Measurements from ENCODE around the gene TMEM126A. TPM values are rescaled to one million over a fixed set of nuclear protein-coding genes. Genes with fewer than 3 reads are reported as not detected.

TMEM126A gene
- total RNA-seq, 1 experiment from 2014 or later = 50.9 TPM

DNA sequence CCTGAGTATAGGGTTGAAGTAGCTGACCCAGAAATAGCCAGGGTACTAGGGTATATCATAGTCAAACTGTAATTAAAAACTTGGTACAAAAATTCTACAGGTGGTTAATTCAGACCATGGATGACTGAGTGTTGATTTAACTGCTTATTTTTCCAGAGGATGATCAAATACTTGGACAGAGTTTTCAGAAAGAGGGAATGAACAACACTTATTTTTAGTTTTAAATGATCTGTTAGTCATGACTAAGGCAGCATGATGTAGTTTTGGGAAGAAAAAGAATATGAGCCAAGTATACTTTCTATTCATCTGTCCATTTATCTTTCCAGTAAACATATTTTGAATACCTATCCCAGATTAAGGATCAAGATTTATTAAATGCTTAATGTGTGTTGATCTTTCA lies 58.0 kb downstream of the TMEM126A start:
- Histone ChIP-seq H3K36me3 (ENCODE audit: control insufficient read depth, insufficient read depth, low read length) (peaks cover 6% of the 10 kb centered on the region; the same call in 1 of the 2 replicates), H3K9me3 (ENCODE audit: control insufficient read depth, insufficient read depth, low read depth, low read length) (no peaks in the 10 kb centered on the region), H3K27me3 (ENCODE audit: control insufficient read depth, insufficient read depth, low read length) (no peaks in the 10 kb centered on the region), H3K27ac (ENCODE audit: low read length) (no peak overlapping the region), H3K4me3 (ENCODE audit: low read depth in 2 of 2, low read length in 2 of 2) (no peak overlapping the region), H3K4me1 (ENCODE audit: control insufficient read depth, insufficient read depth, low read length) (peaks cover 12% of the 10 kb centered on the region; the same call in 1 of the 2 replicates)
- POLR2A ChIA-PET = interaction anchor here (0.5 kb wide), 1 partner anchor 156 kb away, joined by 8 read pairs; no protein-coding TSS in a partner anchor
- in situ Hi-C loops (cut with HindIII; ENCODE audit: low pct_unique_long_range_greater_than_20kb, low sequenced_read_pairs) = no loop called here
- CTCF ChIA-PET = no interaction called here
- BruUV-seq (replicated peaks) = TSS peak; percentile 5
- intact Hi-C loops (cut with micrococcal nuclease; ENCODE audit: unreplicated experiment) = no loop called here
- no peak for DNase-seq (ENCODE audit: low read depth, low spot score)
- TF ChIP-seq TCF7L2 (IDR thresholded peaks at IDR 0.05; ENCODE audit: low read depth, low read length) (no peak), POLR2AphosphoS5 (IDR thresholded peaks at IDR 0.05; ENCODE audit: low read depth, low read length) (no peak), CTCF (IDR thresholded peaks at IDR 0.05) (no peak), SIN3A (IDR thresholded peaks at IDR 0.05; ENCODE audit: borderline replicate concordance, insufficient read depth, low read depth, low read length) (no peak)
- TF ChIP-seq, protein P1, sequence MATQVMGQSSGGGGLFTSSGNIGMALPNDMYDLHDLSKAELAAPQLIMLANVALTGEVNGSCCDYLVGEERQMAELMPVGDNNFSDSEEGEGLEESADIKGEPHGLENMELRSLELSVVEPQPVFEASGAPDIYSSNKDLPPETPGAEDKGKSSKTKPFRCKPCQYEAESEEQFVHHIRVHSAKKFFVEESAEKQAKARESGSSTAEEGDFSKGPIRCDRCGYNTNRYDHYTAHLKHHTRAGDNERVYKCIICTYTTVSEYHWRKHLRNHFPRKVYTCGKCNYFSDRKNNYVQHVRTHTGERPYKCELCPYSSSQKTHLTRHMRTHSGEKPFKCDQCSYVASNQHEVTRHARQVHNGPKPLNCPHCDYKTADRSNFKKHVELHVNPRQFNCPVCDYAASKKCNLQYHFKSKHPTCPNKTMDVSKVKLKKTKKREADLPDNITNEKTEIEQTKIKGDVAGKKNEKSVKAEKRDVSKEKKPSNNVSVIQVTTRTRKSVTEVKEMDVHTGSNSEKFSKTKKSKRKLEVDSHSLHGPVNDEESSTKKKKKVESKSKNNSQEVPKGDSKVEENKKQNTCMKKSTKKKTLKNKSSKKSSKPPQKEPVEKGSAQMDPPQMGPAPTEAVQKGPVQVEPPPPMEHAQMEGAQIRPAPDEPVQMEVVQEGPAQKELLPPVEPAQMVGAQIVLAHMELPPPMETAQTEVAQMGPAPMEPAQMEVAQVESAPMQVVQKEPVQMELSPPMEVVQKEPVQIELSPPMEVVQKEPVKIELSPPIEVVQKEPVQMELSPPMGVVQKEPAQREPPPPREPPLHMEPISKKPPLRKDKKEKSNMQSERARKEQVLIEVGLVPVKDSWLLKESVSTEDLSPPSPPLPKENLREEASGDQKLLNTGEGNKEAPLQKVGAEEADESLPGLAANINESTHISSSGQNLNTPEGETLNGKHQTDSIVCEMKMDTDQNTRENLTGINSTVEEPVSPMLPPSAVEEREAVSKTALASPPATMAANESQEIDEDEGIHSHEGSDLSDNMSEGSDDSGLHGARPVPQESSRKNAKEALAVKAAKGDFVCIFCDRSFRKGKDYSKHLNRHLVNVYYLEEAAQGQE (IDR thresholded peaks at IDR 0.05; ENCODE audit: insufficient read depth in 1 of 2, low read depth in 2 of 2, low read length in 1 of 2) = no peak
- ATAC-seq = 0 out of 2 replicates have a peak, but pooled peaks have one; percentile 37

Other genes starting within 250 kb of the TMEM126A start
- gene DLG2, start 20.6 kb upstream of the TMEM126A start, total RNA-seq (2021; ENCODE audit: unreplicated experiment) = 4.2 TPM
- gene TMEM126B, start 19.4 kb upstream of the TMEM126A start, total RNA-seq (2021; ENCODE audit: unreplicated experiment) = 106 TPM
- gene CREBZF, start 17.2 kb downstream of the TMEM126A start, total RNA-seq (2021; ENCODE audit: unreplicated experiment) = 75.8 TPM
- gene CCDC89, start 38.2 kb downstream of the TMEM126A start, total RNA-seq (2021; ENCODE audit: unreplicated experiment) = 1.7 TPM
- gene SYTL2, start 163.2 kb downstream of the TMEM126A start, total RNA-seq (2021; ENCODE audit: unreplicated experiment) = 132 TPM
- not detected for gene CCDC83, start 207.4 kb downstream of the TMEM126A start, total RNA-seq (2021; ENCODE audit: unreplicated experiment)

All from Panc1 (cell line).